Bronchial epithelial cell (primary cell): ENCODE data around the gene ERBIN. TPM values are rescaled to one million over a fixed set of nuclear protein-coding genes. Genes with fewer than 3 reads are reported as not detected.

Experiments
- DNase-seq: peaks from one replicate; pipeline ENCODE4 v3.0.0-alpha.2; 2010; ENCODE audit warnings: low read depth
- FAIRE-seq: peaks from 2 replicates; lab custom pipeline; 2011; peaks lifted over from hg19 to GRCh38; lab: Jason Lieb, UNC
- H3K27me3 ChIP-seq: 2 replicates; pipeline ENCODE4 v1.5.1; 2011; ENCODE audit warnings: low read length; ENCODE audit not compliant: control insufficient read depth, insufficient read depth
- H3K36me3 ChIP-seq: 2 replicates; pipeline ENCODE4 v1.5.1; 2011; ENCODE audit warnings: low read length; ENCODE audit not compliant: control insufficient read depth, insufficient read depth
- H3K4me3 ChIP-seq: 2 replicates; pipeline ENCODE4 v1.5.1; 2011; ENCODE audit warnings: mild to moderate bottlenecking, low read depth, low read length, control low read depth
- CTCF ChIP-seq: IDR thresholded peaks from 2 replicates; pipeline ENCODE4 v1.5.1; 2011; ENCODE audit warnings: mild to moderate bottlenecking, moderate library complexity, low read length, control low read depth, inconsistent platforms; ENCODE audit not compliant: insufficient read depth, severe bottlenecking
- total RNA-seq: library from RNA; depleted of rRNA; stranded (reverse); fragments of >200 nt; gene quantifications from 2 replicates; pipeline ENCODE4 v1.2.1, GENCODE V29; 2014

Gene ERBIN
- total RNA-seq, 1 donor from 2014 or later, result 46.1 TPM

DNA sequence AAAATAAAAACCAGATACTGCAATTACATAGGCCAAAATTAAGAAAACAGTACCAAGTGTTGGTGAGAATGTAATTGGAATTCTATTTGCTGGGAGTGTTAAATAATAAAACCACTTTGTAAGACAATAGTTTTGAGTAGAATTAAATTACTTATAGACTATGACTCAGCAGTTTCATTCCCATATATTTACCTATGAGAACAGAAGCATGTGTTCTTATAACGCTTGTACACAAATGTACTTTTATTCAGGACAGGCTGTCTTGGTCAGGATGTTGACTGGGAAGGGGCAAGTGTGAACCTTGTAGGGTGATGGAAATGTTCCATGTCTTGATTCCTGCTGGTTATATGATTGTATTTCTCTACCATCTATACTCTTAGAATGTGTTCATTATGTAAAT lies 56.3 kb downstream of the ERBIN start:
- DNase-seq (peak; percentile 29), FAIRE-seq (no peak)
- Histone ChIP-seq H3K4me3 (no peak overlapping the region), H3K36me3 (no peaks in the 10 kb centered on the region), H3K27me3 (no peaks in the 10 kb centered on the region)
- TF ChIP-seq CTCF, result no peak

GRCh38 chr5:65984098-65984885 lies 57.9 kb downstream of the ERBIN start:
- DNase-seq, result no peak
- H3K27me3 ChIP-seq, result no peaks in the 10 kb centered on the region
- FAIRE-seq, result no peak
- H3K36me3 ChIP-seq, result no peaks in the 10 kb centered on the region
- TF ChIP-seq CTCF, result no peak
- no peak overlapping the region for H3K4me3 ChIP-seq

DNA sequence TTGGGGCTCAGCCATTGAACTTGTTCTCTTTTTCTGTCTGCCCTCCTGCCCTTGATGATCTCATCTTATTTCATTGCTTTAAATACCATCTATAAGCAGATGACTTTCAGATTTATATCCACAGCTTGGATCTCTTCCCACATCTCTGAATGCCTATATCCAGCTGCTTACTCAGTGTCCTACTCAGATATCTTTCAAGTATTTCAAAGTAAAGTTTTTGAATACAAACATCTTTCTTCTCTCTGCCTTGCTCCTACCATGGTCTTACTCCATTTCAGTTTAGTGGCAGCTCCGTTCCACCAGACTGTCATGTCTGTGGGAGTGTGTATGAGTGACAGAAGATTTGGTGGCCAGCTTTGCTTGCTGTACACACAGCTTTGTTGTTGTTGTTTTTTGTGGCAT lies 59.7 kb downstream of the ERBIN start:
- no peak for TF ChIP-seq CTCF
- FAIRE-seq, result no peak
- Histone ChIP-seq H3K36me3 (no peaks in the 10 kb centered on the region), H3K4me3 (no peak overlapping the region), H3K27me3 (no peaks in the 10 kb centered on the region)
- peak; percentile 27 for DNase-seq

DNA sequence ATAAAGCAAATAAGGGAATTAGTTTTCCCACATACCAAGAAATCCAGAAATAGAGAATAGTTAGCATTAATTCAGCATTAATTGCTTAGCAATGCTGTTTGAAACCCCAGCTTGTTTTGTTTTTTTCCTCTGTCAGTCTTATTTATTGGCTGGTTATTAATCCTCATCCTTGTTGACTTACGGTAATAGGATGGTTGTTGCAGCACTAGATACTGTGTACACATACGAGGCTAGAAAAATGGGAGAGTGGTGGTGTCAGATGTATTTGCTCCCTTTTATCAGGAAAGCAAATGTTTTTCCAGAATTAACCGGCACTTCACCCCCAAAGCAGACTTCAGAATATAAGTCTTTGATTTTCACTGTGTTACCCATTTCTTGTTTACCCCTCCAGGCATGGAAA lies 60.4 kb downstream of the ERBIN start:
- Histone ChIP-seq H3K27me3 (no peaks in the 10 kb centered on the region), H3K4me3 (no peak overlapping the region), H3K36me3 (no peaks in the 10 kb centered on the region)
- no peak for DNase-seq
- no peak for FAIRE-seq
- no peak for TF ChIP-seq CTCF

DNA sequence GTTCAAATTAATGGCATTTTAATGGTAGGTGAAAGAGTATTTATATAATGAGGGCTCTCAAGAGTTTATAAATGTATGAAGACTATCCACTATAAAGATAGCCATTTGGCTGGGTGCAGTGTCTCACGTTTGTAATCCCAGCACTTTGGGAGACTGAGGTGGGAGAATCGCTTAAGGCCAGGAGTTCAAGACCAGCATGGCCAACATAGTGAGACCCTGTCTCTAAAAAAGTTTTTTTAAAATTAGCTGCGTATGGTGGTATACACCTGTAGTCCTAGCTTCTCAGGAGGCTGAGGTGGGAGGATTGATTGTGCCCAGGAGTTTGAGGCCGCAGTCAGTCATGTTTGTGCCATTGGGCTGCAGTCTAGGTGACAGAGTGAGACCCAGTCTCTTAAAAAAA lies 61.6 kb downstream of the ERBIN start:
- Histone ChIP-seq H3K36me3 (no peaks in the 10 kb centered on the region), H3K4me3 (no peak overlapping the region), H3K27me3 (no peaks in the 10 kb centered on the region)
- no peak for TF ChIP-seq CTCF
- no peak for DNase-seq
- no peak for FAIRE-seq

DNA sequence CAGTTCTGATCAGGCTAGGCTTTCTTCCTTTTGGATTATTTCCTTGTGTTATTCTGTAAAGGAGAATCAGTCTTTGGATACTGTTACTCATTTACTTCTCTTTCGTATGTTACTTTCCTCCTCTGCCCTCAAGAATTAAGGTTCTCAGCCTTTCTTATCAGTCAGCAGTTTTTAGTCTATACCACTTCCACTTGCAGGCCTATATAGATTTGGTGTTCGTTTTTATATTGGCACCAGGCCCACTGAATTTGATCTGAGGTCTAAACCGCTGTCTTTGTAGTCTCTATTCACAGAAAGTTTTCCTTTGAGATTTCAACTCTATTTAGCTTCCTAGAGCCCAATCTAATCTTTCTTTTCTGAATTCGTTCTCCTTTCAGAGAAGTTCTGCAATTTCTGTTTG lies 62.8 kb downstream of the ERBIN start:
- H3K27me3 ChIP-seq, result no peaks in the 10 kb centered on the region
- FAIRE-seq, result no peak
- no peaks in the 10 kb centered on the region for H3K36me3 ChIP-seq
- TF ChIP-seq CTCF, result no peak
- DNase-seq, result no peak
- no peak overlapping the region for H3K4me3 ChIP-seq
